CD4-positive, CD25-positive, alpha-beta regulatory T cell (primary cell): ENCODE measurements around the gene LILRB2. TPM values are rescaled to one million over a fixed set of nuclear protein-coding genes. Genes with fewer than 3 reads are reported as not detected.
"Not testable (repeated sequence)": the region's sequence is repeated elsewhere in the genome, so short reads cannot be mapped to it uniquely, and the experiment has no call there.

Experiments used
- ATAC-seq, 2 donors: fragments of 150-1000 bp; cut with Tn5 transposase; one replicate each; pipeline ENCODE4 v1.10.0; 2021; ENCODE audit warnings: low read depth in 2 of 2, moderate number of reproducible peaks in 2 of 2, moderate library complexity in 1 of 2
- DNase-seq, 3 donors: peaks; one replicate each; pipeline versions ENCODE4 v3.0.0 to v3.0.0-alpha.2; 2012 to 2022; ENCODE audit warnings: mixed read lengths in 1 of 3
- H3K27ac ChIP-seq: one replicate; pipeline ENCODE4 v1.7.0; 2013; ENCODE audit warnings: mild to moderate bottlenecking, low read length; ENCODE audit not compliant: insufficient read depth, poor library complexity, severe bottlenecking
- H3K27me3 ChIP-seq: one replicate; pipeline ENCODE4 v1.7.0; 2013; ENCODE audit warnings: low read length; ENCODE audit not compliant: control insufficient read depth, insufficient read depth
- H3K36me3 ChIP-seq: one replicate; pipeline ENCODE4 v1.7.0; 2013; ENCODE audit warnings: mild to moderate bottlenecking, low read length, moderate library complexity; ENCODE audit not compliant: control insufficient read depth, insufficient read depth
- H3K4me1 ChIP-seq: 2 replicates; pipeline ENCODE4 v1.7.0; 2013; ENCODE audit warnings: mild to moderate bottlenecking, low read length; ENCODE audit not compliant: insufficient read depth, control insufficient read depth, poor library complexity, severe bottlenecking
- H3K4me3 ChIP-seq: one replicate; pipeline ENCODE4 v1.7.0; 2013; ENCODE audit warnings: low read depth, mild to moderate bottlenecking, low read length, moderate library complexity
- H3K9me3 ChIP-seq, 2 experiments: 1 replicate in 1 of 2; 2 replicates in 1 of 2; pipeline ENCODE4 v1.7.0; 2013; ENCODE audit warnings: low read length in 2 of 2, mild to moderate bottlenecking in 1 of 2, moderate library complexity in 1 of 2; ENCODE audit not compliant: control insufficient read depth in 2 of 2
- H3K27ac Mint-ChIP-seq, 3 donors: one replicate each; pipeline ENCODE4 v1.8.0; 2020 to 2022; ENCODE audit warnings: mild to moderate bottlenecking in 3 of 3, mixed read lengths in 3 of 3, moderate library complexity in 2 of 3
- H3K27me3 Mint-ChIP-seq: one replicate; pipeline ENCODE4 v1.8.0; 2022; ENCODE audit warnings: mild to moderate bottlenecking, mixed read lengths
- H3K36me3 Mint-ChIP-seq: one replicate; pipeline ENCODE4 v1.8.0; 2020; ENCODE audit warnings: mixed read lengths
- H3K4me1 Mint-ChIP-seq, 4 donors: one replicate each; pipeline ENCODE4 v1.8.0; 2020 to 2022; ENCODE audit warnings: mixed read lengths in 4 of 4, mild to moderate bottlenecking in 1 of 4
- H3K4me3 Mint-ChIP-seq, 4 donors: one replicate each; pipeline ENCODE4 v1.8.0; 2020 to 2022; ENCODE audit warnings: mild to moderate bottlenecking in 4 of 4, mixed read lengths in 4 of 4, moderate library complexity in 3 of 4
- H3K9me3 Mint-ChIP-seq, 7 donors: one replicate each; pipeline ENCODE4 v1.8.0; 2020 to 2022; ENCODE audit warnings: mixed read lengths in 7 of 7, mild to moderate bottlenecking in 3 of 7, moderate library complexity in 2 of 7
- polyA plus RNA-seq, 4 donors: library from polyadenylated mRNA; unstranded; fragments of 300-500 nt; fragmentation: Illumina TruSeq; gene quantifications; one replicate each; pipeline ENCODE4 v1.2.3, GENCODE V29; 2021
- total RNA-seq: library from RNA; stranded (reverse); gene quantifications from one replicate; pipeline ENCODE4 v1.2.3, GENCODE V29; 2022

LILRB2 gene
- total and polyA plus RNA-seq, 5 donors from 2014 or later = 0.24 TPM; not detected in 4

GRCh38 chr19:54231077-54231931 is 49.6 kb downstream of the LILRB2 start:
- peaks cover 9% of the 10 kb centered on the region for H3K27me3 Mint-ChIP-seq
- DNase-seq = peak; percentile 73 to 75 (median 74)
- H3K9me3 Mint-ChIP-seq = peaks cover 0 to 2% (median 0%) of the 10 kb centered on the region in 7 donors
- H3K4me3 Mint-ChIP-seq = no peak overlapping the region
- Histone ChIP-seq H3K4me1 (no peaks in the 10 kb centered on the region), H3K27me3 (peaks cover 4% of the 10 kb centered on the region), H3K9me3 (no peaks in the 10 kb centered on the region), H3K27ac (no peak overlapping the region), H3K36me3 (no peaks in the 10 kb centered on the region), H3K4me3 (no peak overlapping the region)
- peak; percentile 81 to 83 for ATAC-seq
- no peak overlapping the region for H3K27ac Mint-ChIP-seq
- no peaks in the 10 kb centered on the region for H3K36me3 Mint-ChIP-seq
- H3K4me1 Mint-ChIP-seq = peaks cover 0 to 4% (median 0%) of the 10 kb centered on the region in 4 donors

- Histone ChIP-seq H3K4me3 (no peak overlapping the region), H3K9me3 (no peaks in the 10 kb centered on the region), H3K4me1 (no peaks in the 10 kb centered on the region), H3K27me3 (peaks cover 3% of the 10 kb centered on the region), H3K36me3 (no peaks in the 10 kb centered on the region), H3K27ac (no peak overlapping the region)
- no peaks in the 10 kb centered on the region for H3K36me3 Mint-ChIP-seq
- no peak overlapping the region for H3K27ac Mint-ChIP-seq
- no peak for ATAC-seq
- H3K4me3 Mint-ChIP-seq = no peak overlapping the region
- H3K9me3 Mint-ChIP-seq = peaks cover 0 to 2% (median 0%) of the 10 kb centered on the region in 7 donors
- H3K4me1 Mint-ChIP-seq = peaks cover 0 to 4% (median 0%) of the 10 kb centered on the region in 4 donors
- peaks cover 9% of the 10 kb centered on the region for H3K27me3 Mint-ChIP-seq
- DNase-seq = no peak
These were observed 50.9 kb downstream of the LILRB2 start for GRCh38 chr19:54230031-54230430.

GRCh38 chr19:54229146-54229545 is 51.8 kb downstream of the LILRB2 start:
- Mint-ChIP-seq H3K4me3 (no peak overlapping the region), H3K36me3 (no peaks in the 10 kb centered on the region), H3K27ac (no peak overlapping the region), H3K4me1 (peaks cover 0 to 4% (median 0%) of the 10 kb centered on the region in 4 donors), H3K27me3 (peaks cover 2% of the 10 kb centered on the region), H3K9me3 (peaks cover 0 to 2% (median 0%) of the 10 kb centered on the region in 7 donors)
- peaks cover 3% of the 10 kb centered on the region for H3K27me3 ChIP-seq
- H3K36me3 ChIP-seq = no peaks in the 10 kb centered on the region
- no peaks in the 10 kb centered on the region for H3K4me1 ChIP-seq
- no peak overlapping the region for H3K4me3 ChIP-seq
- DNase-seq (no peak), ATAC-seq (no peak)
- H3K9me3 ChIP-seq = no peaks in the 10 kb centered on the region
- H3K27ac ChIP-seq = no peak overlapping the region

GRCh38 chr19:54224619-54225018 is 56.3 kb downstream of the LILRB2 start:
- not testable (repeated sequence) for H3K27me3 Mint-ChIP-seq, H3K27ac ChIP-seq, H3K36me3 Mint-ChIP-seq, H3K9me3 ChIP-seq, H3K4me3 ChIP-seq, H3K36me3 ChIP-seq, DNase-seq, ATAC-seq, H3K9me3 Mint-ChIP-seq, H3K4me1 ChIP-seq, H3K27me3 ChIP-seq, H3K4me1 Mint-ChIP-seq, H3K27ac Mint-ChIP-seq, H3K4me3 Mint-ChIP-seq

GRCh38 chr19:54223937-54224281 is 57.0 kb downstream of the LILRB2 start:
- not testable (repeated sequence) for H3K36me3 ChIP-seq, H3K9me3 ChIP-seq, H3K27me3 Mint-ChIP-seq, H3K27me3 ChIP-seq, H3K9me3 Mint-ChIP-seq, H3K4me3 ChIP-seq, DNase-seq, H3K36me3 Mint-ChIP-seq, H3K4me1 ChIP-seq, H3K4me1 Mint-ChIP-seq, H3K27ac Mint-ChIP-seq, H3K27ac ChIP-seq, H3K4me3 Mint-ChIP-seq
- ATAC-seq = peak in 1 of 2 donors; percentile 17

Other genes starting within 250 kb of the LILRB2 start
- gene VSTM1, start 217.2 kb downstream of the LILRB2 start, total RNA-seq = not detected
- not detected for gene VSTM1, start 217.2 kb downstream of the LILRB2 start, polyA plus RNA-seq
- gene TARM1, start 199.7 kb downstream of the LILRB2 start, total RNA-seq = not detected
- gene TARM1, start 199.7 kb downstream of the LILRB2 start, polyA plus RNA-seq = not detected
- gene OSCAR, start 180.3 kb downstream of the LILRB2 start, total RNA-seq = not detected
- under 1 TPM in 3 of 4 donors, not detected in 1; 0.12 to 0.28 (median 0.13) TPM for gene OSCAR, start 180.3 kb downstream of the LILRB2 start, polyA plus RNA-seq
- gene NDUFA3, start 178.3 kb downstream of the LILRB2 start, total RNA-seq = 65.7 TPM
- 100 to 1,000 TPM; 404 to 577 (median 444) TPM for gene NDUFA3, start 178.3 kb downstream of the LILRB2 start, polyA plus RNA-seq
- gene TFPT, start 165.5 kb downstream of the LILRB2 start, total RNA-seq = 15.0 TPM
- 10 to 100 TPM; 18.8 to 26.8 (median 23.9) TPM for gene TFPT, start 165.5 kb downstream of the LILRB2 start, polyA plus RNA-seq
- 57.8 TPM for gene PRPF31, start 165.4 kb downstream of the LILRB2 start, total RNA-seq
- 10 to 100 TPM; 61.2 to 74.8 (median 69.6) TPM for gene PRPF31, start 165.4 kb downstream of the LILRB2 start, polyA plus RNA-seq
- 56.9 TPM for gene CNOT3, start 143.3 kb downstream of the LILRB2 start, total RNA-seq
- gene CNOT3, start 143.3 kb downstream of the LILRB2 start, polyA plus RNA-seq = 1 to 10 TPM; 3.9 to 6.6 (median 5.9) TPM
- gene LENG1, start 121.4 kb downstream of the LILRB2 start, total RNA-seq = 9.3 TPM
- 10 to 100 TPM; 12.2 to 17.5 (median 13.8) TPM for gene LENG1, start 121.4 kb downstream of the LILRB2 start, polyA plus RNA-seq
- 1.1 TPM for gene TMC4, start 108.0 kb downstream of the LILRB2 start, total RNA-seq
- under 1 TPM in 3 of 4 donors, not detected in 1; 0.42 to 0.60 (median 0.49) TPM for gene TMC4, start 108.0 kb downstream of the LILRB2 start, polyA plus RNA-seq
- 25.8 TPM for gene MBOAT7, start 91.5 kb downstream of the LILRB2 start, total RNA-seq
- gene MBOAT7, start 91.5 kb downstream of the LILRB2 start, polyA plus RNA-seq = 10 to 100 TPM; 10.8 to 17.2 (median 15.0) TPM
- 10.1 TPM for gene TSEN34, start 89.8 kb downstream of the LILRB2 start, total RNA-seq
- gene TSEN34, start 89.8 kb downstream of the LILRB2 start, polyA plus RNA-seq = 10 to 100 TPM; 36.6 to 55.5 (median 49.7) TPM
- 1,161 TPM for gene RPS9, start 80.3 kb downstream of the LILRB2 start, total RNA-seq
- gene RPS9, start 80.3 kb downstream of the LILRB2 start, polyA plus RNA-seq = 1,000 to 10,000 TPM in 2 of 4 donors, 100 to 1,000 TPM in 2; 756 to 1,075 (median 892) TPM
- gene LILRB3, start 58.1 kb downstream of the LILRB2 start, total RNA-seq = 4.1 TPM
- under 1 TPM in 3 of 4 donors, not detected in 1; 0.07 to 0.65 (median 0.17) TPM for gene LILRB3, start 58.1 kb downstream of the LILRB2 start, polyA plus RNA-seq
- gene LILRA6, start 38.3 kb downstream of the LILRB2 start, total RNA-seq = not detected
- under 1 TPM in 2 of 4 donors, not detected in 2; 0.11 to 0.13 TPM for gene LILRA6, start 38.3 kb downstream of the LILRB2 start, polyA plus RNA-seq
- gene LILRB5, start 23.8 kb downstream of the LILRB2 start, total RNA-seq = not detected
- gene LILRB5, start 23.8 kb downstream of the LILRB2 start, polyA plus RNA-seq = not detected
- not detected for gene LILRA5, start 32.1 kb upstream of the LILRB2 start, total RNA-seq
- under 1 TPM in 1 of 4 donors, not detected in 3; 0.67 TPM for gene LILRA5, start 32.1 kb upstream of the LILRB2 start, polyA plus RNA-seq
- not detected for gene LILRA4, start 58.1 kb upstream of the LILRB2 start, total RNA-seq
- not detected for gene LILRA4, start 58.1 kb upstream of the LILRB2 start, polyA plus RNA-seq
- 33.2 TPM for gene LAIR1, start 83.8 kb upstream of the LILRB2 start, total RNA-seq
- 10 to 100 TPM; 39.3 to 61.8 (median 45.3) TPM for gene LAIR1, start 83.8 kb upstream of the LILRB2 start, polyA plus RNA-seq
- gene TTYH1, start 134.4 kb upstream of the LILRB2 start, total RNA-seq = not detected
- under 1 TPM in 3 of 4 donors, not detected in 1; 0.17 to 1.00 (median 0.31) TPM for gene TTYH1, start 134.4 kb upstream of the LILRB2 start, polyA plus RNA-seq
- 558 TPM for gene LENG8, start 168.1 kb upstream of the LILRB2 start, total RNA-seq
- 1 to 10 TPM; 3.9 to 8.6 (median 6.1) TPM for gene LENG8, start 168.1 kb upstream of the LILRB2 start, polyA plus RNA-seq
- 3.9 TPM for gene LENG9, start 182.7 kb upstream of the LILRB2 start, total RNA-seq
- gene LENG9, start 182.7 kb upstream of the LILRB2 start, polyA plus RNA-seq = under 1 TPM in 3 of 4 donors, not detected in 1; 0.21 to 0.73 (median 0.33) TPM
- gene CDC42EP5, start 192.2 kb upstream of the LILRB2 start, total RNA-seq = not detected
- not detected for gene CDC42EP5, start 192.2 kb upstream of the LILRB2 start, polyA plus RNA-seq
- gene LAIR2, start 221.7 kb upstream of the LILRB2 start, total RNA-seq = 62.2 TPM
- gene LAIR2, start 221.7 kb upstream of the LILRB2 start, polyA plus RNA-seq = 100 to 1,000 TPM; 123 to 365 (median 158) TPM